ENCODE measurements around the gene TTC8. TPM values are rescaled to one million over a fixed set of nuclear protein-coding genes. Genes with fewer than 3 reads are reported as not detected.
"Not testable (repeated sequence)": the region's sequence is repeated elsewhere in the genome, so short reads cannot be mapped to it uniquely, and the experiment has no call there.

TTC8 gene
- 9.0 and 11.3 TPM in 2 replicates for total RNA-seq

GRCh38 chr14:88824314-88825077 lies at the start of gene TTC8:
TSS of gene TTC8 (plus strand) at chr14:88824651. CDS start at chr14:88824708, 57 bp downstream.
- FAIRE-seq (no peak), DNase-seq (ENCODE audit: low read depth) (peak; percentile 78)
- Histone ChIP-seq H3K36me3 (ENCODE audit: control insufficient read depth, insufficient read depth, low read length) (no peaks in the 10 kb centered on the region), H3K4me3 (ENCODE audit: low read depth, low read length) (peak within 1 kb of the TSS; percentile 83), H3K27me3 (ENCODE audit: control insufficient read depth, insufficient read depth, low read length) (no peaks in the 10 kb centered on the region)
- no peak for TF ChIP-seq CTCF (IDR thresholded peaks at IDR 0.05; ENCODE audit: insufficient read depth, low read length, severe bottlenecking)

- peak; percentile 75 for FAIRE-seq
- H3K27me3 ChIP-seq (ENCODE audit: control insufficient read depth, insufficient read depth, low read length) = no peaks in the 10 kb centered on the region
Measured at GRCh38 chr14:88775532-88775931, 48.9 kb upstream of the TTC8 start.

GRCh38 chr14:88785911-88786310 lies 38.5 kb upstream of the TTC8 start:
- no peak overlapping the region for H3K4me3 ChIP-seq (ENCODE audit: low read depth, low read length)
- no peak for DNase-seq (ENCODE audit: low read depth)
- H3K27me3 ChIP-seq (ENCODE audit: control insufficient read depth, insufficient read depth, low read length) = peaks cover under 1% of the 10 kb centered on the region
- FAIRE-seq = no peak
- no peaks in the 10 kb centered on the region for H3K36me3 ChIP-seq (ENCODE audit: control insufficient read depth, insufficient read depth, low read length)
- TF ChIP-seq CTCF (IDR thresholded peaks at IDR 0.05; ENCODE audit: insufficient read depth, low read length, severe bottlenecking) = no peak

More at GRCh38 chr14:88775532-88775931, 48.9 kb upstream of the TTC8 start:
- peak; percentile 67 for DNase-seq (ENCODE audit: low read depth)
- H3K36me3 ChIP-seq (ENCODE audit: control insufficient read depth, insufficient read depth, low read length) = no peaks in the 10 kb centered on the region
- TF ChIP-seq CTCF (IDR thresholded peaks at IDR 0.05; ENCODE audit: insufficient read depth, low read length, severe bottlenecking) = no peak
- H3K4me3 ChIP-seq (ENCODE audit: low read depth, low read length) = no peak overlapping the region

GRCh38 chr14:88786715-88787114 lies 37.7 kb upstream of the TTC8 start:
- Histone ChIP-seq H3K36me3 (ENCODE audit: control insufficient read depth, insufficient read depth, low read length) (no peaks in the 10 kb centered on the region), H3K27me3 (ENCODE audit: control insufficient read depth, insufficient read depth, low read length) (peaks cover 4% of the 10 kb centered on the region), H3K4me3 (ENCODE audit: low read depth, low read length) (no peak overlapping the region)
- FAIRE-seq (no peak), DNase-seq (ENCODE audit: low read depth) (no peak)
- no peak for TF ChIP-seq CTCF (IDR thresholded peaks at IDR 0.05; ENCODE audit: insufficient read depth, low read length, severe bottlenecking)

- H3K27me3 ChIP-seq (ENCODE audit: control insufficient read depth, insufficient read depth, low read length); FAIRE-seq; H3K36me3 ChIP-seq (ENCODE audit: control insufficient read depth, insufficient read depth, low read length); H3K4me3 ChIP-seq (ENCODE audit: low read depth, low read length); DNase-seq (ENCODE audit: low read depth): not testable (repeated sequence)
Measured at GRCh38 chr14:88789573-88789972, 34.9 kb upstream of the TTC8 start.

GRCh38 chr14:88790501-88791251 lies 33.8 kb upstream of the TTC8 start:
- H3K36me3 ChIP-seq (ENCODE audit: control insufficient read depth, insufficient read depth, low read length) = no peaks in the 10 kb centered on the region
- FAIRE-seq (no peak), DNase-seq (ENCODE audit: low read depth) (no peak)
- H3K4me3 ChIP-seq (ENCODE audit: low read depth, low read length) = no peak overlapping the region
- peaks cover 9% of the 10 kb centered on the region for H3K27me3 ChIP-seq (ENCODE audit: control insufficient read depth, insufficient read depth, low read length)
- no peak for TF ChIP-seq CTCF (IDR thresholded peaks at IDR 0.05; ENCODE audit: insufficient read depth, low read length, severe bottlenecking)

All from bronchial epithelial cell (primary cell).